DMS153 treated with DMSO at 0.1 percent for 48 hours (cell line): ENCODE data around the gene PNCK.
A peak's percentile ranks its signal among the peaks of the same experiment; 100 is the strongest.
"Not testable (repeated sequence)": the region's sequence is repeated elsewhere in the genome, so short reads cannot be mapped to it uniquely, and the experiment has no call there.

Experiments
- DNase-seq: peaks from one replicate; lab custom pipeline; 2025; ENCODE audit not compliant: unreplicated experiment; lab: John Stamatoyannopoulos, UW

The PNCK gene

DNA sequence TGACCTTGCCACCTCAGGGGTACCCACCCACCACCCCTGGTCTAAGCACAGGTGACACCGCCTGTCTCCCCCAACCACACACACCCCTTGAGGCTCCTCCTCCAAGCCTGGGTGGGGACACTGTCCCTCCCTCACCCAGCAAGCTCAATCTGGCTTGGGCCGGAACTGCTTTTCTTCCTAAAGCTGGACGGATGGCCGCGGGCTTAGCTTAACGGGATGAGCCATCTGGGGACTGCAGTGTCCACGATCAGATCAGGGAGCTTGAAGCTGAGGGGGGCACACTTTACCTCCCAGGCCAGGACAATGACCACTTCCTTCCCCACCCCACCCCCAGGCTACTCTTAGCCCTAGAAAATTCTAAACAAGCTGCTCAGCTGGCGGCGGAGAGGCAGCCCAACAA is 13.1 kb upstream of the PNCK start:
- no peak for DNase-seq

DNA sequence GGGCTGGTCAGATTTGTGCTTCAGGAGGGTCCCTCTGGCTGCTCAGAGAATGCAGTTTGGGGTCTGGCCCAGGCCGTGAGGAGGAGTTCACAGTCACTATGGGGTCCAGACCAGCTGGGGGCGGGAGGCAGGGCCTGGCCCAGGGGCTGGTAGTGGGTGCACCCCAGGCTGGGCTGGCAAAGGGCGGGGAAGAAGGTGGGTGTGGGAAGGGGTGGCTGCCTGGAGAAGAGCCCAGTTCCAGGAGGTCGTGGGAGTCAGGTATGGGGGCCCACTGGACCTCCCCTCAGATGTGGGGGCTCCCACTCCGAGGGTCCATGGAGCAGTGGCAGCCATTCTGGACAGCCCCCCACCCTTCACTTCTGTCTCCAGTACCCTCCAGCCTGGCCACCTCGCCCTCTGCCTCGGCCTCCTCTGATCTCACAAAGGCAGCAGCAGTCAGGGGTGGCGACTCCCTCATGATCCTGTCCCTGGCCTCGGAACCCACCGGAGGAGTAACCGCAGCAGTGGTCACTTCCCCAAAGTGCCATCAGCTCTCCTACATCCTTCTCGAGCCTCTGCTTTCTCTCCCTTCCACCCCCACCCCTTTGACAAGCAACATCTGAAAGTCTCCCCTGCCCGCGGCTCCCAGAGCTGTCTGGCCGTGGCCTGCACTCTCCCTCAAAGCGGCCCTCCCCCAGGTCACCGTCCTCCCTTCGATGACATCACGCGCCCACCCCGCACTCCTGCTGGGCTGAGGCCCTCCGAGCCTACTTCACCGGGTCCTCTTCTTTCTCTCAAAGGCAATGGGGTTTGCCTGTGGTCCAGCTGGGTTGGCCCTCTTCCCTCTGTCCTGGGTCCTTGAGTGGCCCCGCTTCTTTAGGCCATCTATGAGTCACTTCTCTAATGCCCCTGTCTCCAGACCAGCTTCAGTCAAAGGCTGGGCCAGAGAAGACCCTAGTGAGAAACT is 12.4 kb upstream of the PNCK start:
- no peak for DNase-seq

DNA sequence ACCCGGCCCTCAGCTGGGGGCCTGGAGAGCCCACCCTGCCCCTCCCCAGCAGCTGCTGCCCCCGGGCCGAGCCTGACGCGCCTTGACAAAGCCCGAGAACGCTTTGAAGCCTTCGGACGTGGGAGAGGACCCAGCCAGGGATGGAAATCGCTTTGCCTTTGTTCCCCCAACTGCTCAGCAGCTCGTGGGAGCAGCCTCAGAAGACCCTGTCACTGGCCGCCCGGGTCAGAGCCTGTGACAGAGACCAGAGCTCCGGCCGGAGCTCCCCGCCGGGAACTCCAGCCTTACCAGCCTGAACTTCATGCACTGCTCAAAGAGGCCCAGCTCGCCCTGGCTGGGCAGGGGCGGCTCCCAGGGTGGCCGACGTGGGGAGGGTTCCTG is 11.5 kb upstream of the PNCK start:
- DNase-seq, result no peak

DNA sequence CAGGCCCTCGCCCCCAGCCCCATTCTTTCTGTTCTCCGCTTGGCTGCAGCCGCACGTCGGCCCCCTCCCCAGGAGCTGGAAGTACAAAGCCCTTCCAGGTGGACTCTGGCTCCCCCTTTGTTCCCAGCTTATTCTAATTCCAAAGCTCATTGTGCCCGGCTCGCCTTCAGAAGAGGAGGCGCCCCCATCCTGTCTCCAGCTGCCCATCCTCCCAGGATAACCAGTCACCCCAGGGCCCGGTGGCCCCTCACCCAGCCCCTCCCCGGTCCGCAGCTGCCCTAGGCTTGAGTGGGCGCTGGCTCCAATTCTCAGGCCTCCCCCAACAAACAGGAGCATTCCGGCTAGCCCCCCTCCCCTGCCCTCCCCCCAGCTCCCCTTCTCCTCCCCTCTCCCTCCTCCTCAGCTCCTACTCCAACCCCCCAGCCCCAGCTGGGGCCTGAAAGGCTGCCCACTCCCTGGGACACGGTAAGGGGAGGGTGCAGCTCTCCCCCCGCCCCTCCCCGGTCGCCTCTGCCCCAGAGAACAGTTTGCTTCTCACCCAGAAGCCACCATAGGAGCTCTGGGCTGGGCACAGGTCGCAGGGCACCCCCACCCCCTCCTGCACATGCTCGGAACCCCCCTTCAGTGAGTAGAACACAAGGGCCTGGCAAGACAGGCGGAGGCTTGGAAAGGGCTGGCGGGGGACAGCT is 11.0 kb upstream of the PNCK start:
- no peak for DNase-seq

DNA sequence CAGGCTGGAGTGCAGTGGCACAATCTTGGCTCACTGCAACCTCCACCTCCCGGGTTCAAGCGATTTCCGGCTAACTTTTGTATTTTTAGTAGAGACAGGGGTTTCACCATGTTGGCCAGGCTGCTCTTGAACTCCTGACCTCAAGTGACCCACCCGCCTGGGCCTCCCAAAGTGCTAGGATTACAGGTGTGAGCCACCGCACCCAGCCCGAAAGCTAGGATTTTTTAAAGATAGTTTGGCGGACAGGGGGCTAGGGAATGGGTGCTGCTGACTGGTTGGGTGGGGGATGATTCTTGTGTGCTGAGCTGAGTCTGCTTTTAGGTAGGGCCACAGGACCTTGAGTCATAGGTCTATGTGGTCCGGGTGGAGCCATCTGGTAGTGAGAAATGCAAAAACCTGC is 9.9 kb upstream of the PNCK start:
- not testable (repeated sequence) for DNase-seq

DNA sequence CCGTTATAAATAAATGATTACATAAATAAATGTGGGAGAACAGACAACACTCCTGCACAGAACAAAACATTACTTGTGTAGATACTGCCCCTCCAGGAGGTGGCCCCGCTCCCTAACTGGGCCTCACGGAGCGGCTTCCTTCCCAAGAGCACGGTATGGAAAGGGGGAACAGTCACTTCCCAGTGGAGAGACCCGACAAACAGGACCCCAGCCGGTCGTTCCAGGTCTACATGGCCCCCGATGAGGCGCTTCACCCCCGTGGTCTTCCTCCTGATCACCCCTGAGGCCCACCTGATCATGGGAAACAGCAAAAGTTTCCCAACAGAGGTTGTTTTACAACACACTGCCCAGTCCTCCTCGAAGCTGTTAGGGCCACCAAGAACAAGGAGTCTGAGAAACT is 7.6 kb upstream of the PNCK start:
- no peak for DNase-seq

DNA sequence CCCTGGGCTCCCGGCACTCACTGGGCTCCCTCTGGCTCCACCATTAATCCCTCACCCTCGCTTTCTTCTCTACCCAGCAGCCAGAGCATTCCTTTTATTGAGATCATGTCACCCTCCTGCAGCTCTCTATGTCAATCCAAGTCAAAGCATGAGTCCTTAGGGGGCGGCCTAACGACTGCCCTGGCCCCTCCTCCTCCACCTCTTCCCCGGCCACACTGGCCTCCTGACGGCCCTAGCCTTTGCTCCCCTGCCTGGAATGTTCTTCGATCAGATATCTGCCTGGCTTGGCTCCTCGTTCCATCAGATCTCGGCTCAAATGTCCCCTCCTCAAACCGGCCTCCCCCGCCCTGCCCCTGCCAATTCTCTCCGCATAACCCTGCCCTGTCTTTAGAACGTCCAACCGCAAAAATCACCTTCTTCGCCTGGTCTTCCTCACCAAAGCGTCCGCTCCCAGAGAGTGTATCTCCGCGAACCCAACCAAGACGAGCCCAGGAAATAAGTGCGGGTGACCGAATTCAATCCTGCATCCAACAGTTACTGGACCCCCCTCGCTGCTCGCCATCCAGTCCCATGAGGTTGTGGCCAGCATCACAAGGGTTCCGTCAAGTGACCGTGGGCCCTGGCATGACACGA is 722 bp upstream of the PNCK start:
- no peak for DNase-seq

DNA sequence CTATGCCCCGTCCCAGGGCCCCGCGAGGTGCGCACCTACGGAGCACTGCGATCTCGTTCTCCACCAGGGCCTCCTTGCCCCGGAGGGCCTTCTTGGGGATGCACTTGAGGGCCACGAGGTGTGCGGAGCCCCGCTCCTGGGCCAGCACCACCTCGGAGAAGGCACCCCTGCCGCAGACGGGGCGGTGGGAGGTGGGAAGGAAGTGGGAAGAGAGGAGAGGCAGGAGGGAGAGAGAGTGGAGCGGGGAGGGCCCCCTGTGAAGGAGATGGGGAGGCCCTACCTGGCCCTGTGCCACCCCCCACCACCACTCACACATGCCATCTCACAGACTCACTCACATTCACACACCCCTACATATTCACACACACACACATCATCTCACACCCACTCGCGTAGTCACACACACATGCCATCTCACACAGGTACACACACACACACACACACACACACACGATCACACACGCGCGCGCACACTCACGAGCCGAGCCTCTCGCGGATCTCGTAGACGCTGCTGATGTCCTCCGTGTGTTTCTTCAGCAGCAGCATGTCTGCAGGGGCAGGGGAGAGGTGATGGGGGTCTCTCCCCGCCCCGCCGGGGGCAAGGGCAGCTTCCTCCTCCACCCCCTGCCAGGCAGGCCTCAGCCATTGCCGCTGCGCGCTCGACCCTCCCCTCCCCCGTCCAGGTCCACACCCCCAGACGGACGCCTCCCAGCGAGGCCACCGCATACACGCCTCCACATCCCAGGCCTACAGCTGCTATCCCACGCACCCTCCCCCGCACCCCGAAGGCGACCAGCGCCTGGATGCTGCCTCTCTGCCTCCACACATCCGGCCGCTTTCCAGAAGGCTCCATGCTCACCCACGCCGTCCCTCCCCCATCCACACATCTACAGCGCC is 834 bp downstream of the PNCK start:
- no peak for DNase-seq

DNA sequence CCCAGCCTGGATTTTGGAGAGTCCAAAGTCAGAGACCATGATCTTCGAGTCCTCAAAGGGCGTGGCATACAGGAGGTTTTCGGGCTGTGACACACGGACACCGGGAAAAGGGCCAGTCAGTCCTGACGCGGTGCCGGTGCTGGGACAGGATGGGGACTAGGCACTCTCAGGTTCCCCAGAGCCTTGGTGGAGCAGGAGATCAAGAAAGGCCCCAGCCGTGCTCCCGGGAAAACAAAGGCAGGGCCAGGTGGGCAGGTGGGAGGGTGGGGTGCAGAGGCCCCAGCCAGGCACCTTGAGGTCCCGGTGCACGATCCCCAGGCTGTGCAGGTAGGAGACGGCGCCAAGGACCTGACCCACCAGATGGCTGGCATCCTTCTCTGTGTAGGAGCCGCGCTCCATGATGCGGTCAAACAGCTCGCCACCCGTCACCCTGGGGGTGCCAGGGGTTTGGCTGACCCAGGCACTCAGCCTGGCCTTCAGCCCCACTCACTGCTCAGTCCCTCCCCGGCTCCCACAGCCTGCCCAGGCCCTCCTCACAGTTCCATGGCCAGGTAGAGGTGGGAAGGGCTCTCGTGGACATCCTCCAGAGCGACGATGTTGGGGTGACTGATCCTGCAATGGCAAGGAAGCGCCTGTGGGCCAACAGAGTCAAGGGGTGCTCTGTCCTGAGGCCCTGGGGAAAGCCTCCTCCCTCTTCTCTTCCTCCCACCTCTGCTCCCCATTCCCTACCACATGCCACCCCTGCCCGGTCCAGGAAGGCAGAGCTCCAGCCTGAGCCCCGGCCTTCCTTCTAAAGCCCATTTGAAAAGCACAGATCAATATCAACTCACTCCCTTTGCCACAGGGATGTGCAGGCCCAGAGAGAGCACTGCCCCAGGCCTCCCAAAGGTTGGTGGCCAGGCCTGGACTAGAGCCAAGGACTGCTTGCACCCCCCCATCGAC is 1.8 kb downstream of the PNCK start:
- no peak for DNase-seq

DNA sequence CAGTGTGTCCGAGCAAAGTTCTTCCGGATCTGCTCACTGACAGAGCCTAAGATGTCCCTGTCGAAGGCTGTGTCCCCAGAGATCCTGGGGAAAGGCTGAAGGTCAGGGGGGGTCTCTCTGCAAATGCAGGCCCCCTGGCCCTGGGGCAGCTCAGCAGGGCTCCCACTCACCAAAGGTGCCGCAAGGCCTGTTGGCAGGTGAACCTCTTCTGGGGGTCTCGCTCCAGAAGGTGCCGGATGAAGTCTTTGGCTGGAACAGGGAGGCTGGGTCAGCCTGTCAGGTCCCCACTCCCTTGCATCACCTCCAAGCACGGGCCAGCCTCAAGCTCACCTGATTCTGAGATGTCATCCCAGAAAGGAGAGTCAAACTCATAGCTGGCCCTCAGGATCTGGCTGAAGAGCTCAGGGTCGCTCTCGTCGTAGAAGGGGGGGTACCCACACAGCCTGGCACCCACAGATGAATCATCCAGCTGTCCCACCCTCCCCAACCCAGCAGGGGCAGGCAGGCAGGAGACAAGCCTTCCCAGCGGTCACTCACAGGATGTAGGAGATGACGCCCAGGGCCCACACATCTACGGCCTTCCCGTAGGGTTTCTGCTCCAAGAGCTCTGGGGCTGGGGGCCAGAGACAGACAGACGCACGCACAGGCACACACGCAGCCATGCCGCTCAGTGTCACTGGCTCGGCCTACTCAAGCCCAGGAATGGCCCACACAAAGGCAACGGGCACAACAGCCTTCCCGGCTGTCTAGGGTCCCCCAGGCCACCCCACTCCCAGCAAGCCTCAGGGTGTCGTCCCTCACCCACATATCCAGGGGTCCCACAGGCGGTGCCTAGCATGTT is 2.6 kb downstream of the PNCK start:
- DNase-seq, result no peak

DNA sequence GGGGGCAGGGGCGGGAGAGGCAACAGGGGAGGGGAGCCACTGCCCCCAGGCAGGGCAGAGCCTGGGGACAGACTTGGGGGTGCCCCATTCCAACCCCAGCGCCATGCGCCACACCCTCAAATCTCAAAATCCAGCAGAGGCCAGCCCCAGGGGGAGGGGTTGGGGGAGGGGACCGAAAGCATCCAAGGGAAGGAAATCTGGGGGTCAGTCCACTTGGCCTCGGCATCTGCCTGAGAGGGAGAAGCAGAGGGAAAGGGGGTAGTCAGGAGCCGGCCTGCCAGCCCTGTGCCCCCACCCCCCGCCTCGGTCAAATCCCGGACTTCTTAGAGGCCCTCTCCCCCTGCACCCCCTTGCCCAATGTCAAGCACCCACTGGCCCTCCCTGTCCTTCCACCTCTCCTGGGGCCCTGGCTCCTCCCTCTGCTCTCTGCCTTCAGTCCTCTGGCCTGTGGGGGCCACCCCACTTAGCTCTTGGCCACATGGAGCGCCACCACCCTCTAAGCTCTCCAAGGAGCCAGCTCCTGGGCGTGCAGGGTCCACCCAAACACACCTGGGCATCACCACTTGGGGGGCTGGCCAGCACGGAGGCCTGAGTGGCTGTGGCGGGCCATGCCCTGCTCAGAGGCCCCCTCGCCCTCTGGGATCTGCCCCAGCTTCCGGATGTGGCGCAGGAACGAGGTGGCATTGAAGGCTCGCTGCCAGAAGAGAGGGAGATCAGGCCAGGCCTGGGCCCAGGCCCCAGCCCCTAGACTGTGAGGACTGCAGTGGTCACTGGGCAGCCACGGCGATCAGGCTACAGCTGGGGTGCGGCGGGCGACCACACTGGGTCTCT is 3.5 kb downstream of the PNCK start:
- no peak for DNase-seq

DNA sequence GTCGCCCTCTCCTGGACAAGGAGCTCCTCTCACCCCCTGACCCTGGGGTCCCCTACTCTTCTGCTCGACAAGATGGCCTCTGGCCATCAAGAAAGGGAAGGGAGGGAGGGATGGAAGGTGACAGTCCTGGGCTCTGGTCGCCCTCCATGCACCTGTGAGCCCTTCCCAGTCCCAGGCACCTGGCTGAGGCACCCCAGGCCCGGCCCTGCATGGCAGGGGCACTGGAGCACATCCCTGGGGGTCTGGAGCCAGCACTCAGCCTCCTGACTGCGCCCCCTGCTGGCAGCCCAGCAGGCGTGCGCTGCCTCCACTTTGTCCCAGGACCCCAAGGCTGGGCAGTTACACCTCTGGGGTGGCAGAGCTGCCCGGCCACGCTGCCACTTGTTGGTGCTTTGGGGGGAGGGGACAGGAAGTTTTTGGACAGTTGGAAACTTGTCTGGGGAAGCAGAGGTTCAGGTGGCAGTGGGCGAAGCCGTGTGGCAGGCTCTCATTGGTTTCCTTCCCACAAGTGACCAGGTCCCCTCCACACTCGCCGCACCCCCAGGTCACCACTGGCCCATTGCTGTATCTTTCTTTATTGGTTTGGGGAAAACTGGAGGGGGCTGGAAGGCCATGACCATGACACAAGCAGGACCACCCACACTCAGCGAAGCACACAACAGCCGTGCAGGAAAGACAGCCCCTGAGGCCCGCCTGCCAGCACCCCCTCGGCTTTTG is 4.3 kb downstream of the PNCK start:
- no peak for DNase-seq

DNA sequence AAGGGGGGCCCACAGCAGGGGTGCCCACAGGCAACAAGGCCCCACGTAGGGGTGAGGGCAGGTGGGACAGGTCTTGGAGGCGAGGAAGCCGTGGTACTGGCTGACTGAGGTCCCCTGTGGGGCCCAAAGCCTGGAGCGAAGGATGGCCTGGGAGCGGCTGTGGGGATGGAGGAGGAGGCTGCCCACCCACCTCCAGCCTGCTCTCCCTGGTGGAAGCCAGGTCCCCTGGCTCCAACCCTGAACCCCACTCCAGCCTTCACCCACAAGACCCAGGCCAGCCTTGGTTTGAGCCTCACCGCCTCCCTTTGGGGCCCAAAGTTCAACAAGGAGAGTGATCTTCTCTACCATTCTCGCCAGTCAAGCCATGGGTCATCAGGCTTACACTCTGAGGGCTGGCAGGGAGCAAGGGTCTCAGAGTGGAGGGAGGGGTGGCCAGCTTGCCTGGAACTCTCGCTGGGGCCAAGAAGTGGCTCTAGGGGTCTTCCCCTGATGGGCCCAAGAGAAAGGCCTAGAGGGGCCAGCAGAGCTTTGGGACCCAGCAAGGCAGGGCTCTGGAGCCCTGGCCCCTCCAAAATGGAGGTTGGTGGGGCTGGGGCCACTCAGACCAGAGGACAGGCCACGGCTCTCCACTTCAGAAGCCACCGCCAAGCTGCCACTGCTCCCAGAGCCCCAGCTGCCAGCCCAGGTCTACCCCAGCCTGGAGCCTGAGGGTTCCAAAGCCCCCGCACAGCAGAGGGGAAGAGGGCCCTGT is 5.0 kb downstream of the PNCK start:
- DNase-seq, result no peak

DNA sequence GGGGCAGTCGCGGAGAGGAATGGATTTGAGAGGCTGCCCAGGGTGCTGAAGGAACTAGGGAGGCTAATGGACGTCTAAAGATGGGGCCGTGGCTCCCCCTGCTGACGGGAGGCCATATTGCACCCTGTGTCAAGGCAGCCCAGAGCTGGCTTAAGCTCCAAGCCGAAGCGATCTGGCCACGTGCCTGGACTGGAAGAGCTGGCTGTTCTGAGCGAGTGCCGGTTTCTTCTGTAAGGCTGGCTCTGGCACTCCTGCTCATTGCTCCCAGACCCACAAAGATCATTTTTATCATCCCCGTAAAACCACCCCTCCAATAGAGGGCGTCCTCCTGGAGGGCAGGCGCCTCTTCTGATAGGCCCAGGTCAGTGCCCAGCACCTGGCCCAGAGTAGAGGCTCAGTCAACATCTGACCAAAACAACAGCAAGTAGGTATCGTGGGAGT is 5.6 kb downstream of the PNCK start:
- DNase-seq, result peak; percentile 52

DNA sequence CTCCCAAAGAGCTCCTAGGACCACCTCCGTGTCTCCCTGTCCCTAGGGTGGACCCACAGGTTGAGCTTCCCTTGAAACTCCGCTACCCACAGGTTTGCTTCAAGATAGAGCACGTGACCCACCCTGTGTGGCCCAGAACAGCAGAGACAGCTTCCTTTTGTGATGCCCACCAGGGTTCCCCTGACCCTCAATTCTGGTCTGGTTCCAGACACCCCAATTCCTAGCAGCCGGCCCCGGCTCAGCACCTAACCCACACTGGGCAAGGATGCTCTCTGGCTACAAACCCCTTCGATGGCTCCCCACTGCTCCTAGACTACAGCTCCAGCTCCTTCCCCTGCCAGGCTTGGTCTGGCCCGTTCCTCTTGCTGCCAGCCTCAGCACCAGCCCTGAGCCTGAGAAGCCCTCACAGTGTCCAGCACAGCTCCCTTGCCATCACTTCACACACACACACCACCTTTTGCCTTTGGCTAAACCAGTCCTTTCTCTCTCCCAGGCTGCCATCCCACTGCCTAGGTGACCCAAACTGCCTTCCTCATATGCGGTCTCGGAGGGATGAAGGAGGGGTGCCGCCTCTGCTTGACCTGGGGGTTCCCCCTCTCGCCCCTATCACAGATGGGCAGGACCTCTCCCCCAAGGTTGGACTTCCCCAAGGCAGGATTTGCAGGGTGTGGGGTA is 6.2 kb downstream of the PNCK start:
- no peak for DNase-seq

DNA sequence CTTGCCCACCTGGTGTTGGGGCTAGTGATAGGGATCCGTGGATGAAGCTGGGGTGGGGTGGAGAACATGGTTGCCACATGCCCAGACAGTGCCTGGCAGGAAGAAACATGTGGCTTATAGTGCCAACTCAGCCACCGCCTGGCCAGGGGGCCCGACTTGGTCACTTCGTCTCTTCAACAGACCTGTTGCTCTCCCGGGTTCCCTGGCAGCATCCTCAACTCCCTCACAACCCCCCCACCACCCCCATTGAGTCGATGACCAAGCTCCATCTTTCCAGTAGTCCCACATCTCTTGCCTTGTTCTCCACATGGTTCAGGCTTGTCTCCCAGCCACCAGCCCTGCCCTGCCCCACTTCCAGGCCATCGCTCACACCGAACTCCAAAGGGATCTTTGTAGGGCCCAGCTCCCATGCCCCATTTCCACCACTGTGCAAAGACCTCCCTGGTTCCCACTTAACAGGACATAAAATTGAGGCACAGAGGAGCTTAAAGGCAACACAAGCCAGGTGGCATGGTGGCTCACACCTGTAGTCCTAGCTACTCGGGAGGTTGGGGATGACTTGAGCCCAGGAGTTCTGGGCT is 7.8 kb downstream of the PNCK start:
- no peak for DNase-seq
